Fibroblast of lung (primary cell): Measurements from ENCODE around the gene ARID2.

Experiments
- CTCF ChIP-seq, 2 donors: IDR thresholded peaks in 1 of 2; conservative IDR thresholded peaks in 1 of 2; 1 replicate in 1 of 2; 2 replicates in 1 of 2; pipeline ENCODE4 v1.5.1; 2011 to 2012; ENCODE audit warnings: low read length in 2 of 2, control low read depth in 1 of 2, inconsistent platforms in 1 of 2, low read depth in 1 of 2, mild to moderate bottlenecking in 1 of 2
- EZH2 ChIP-seq: IDR thresholded peaks from 2 replicates; pipeline ENCODE4 v1.5.1; 2012; ENCODE audit warnings: low read length, control low read depth, mild to moderate bottlenecking; ENCODE audit errors: missing control alignments

GRCh38 chr12:45727980-45728629 is 1.4 kb upstream of the ARID2 start:
- no peak for TF ChIP-seq CTCF (conservative IDR thresholded peaks at IDR 0.05 in 1 of 2, IDR thresholded peaks at IDR 0.05 in 1 of 2; ENCODE audit: low read depth in 1 of 2, low read length in 2 of 2)
- TF ChIP-seq EZH2: no peak
